PC-3 (cell line): Measurements from ENCODE around the gene AGAP1. TPM values are rescaled to one million over a fixed set of nuclear protein-coding genes. Genes with fewer than 3 reads are reported as not detected.

Experiments
- ATAC-seq: fragments of 200-7000 bp; cut with Tn5 transposase; 2 replicates; pipeline ENCODE4 v1.9.1; 2020; ENCODE audit warnings: mild to moderate bottlenecking, moderate library complexity
- BruUV-seq: library from RNA; stranded (reverse); fragments of 400-500 nt; replicated peaks from 2 replicates; lab custom pipeline; 2021; lab: Mats Ljungman, UMichigan
- CTCF ChIA-PET: fragments of 300-600 bp; sonication (Branson Sonifier 250); formaldehyde crosslinking; loops from one replicate; lab custom pipeline; 2022; ENCODE audit warnings: antibody characterized with exemption; lab: Charles Lee
- POLR2A ChIA-PET: fragments of 300-600 bp; sonication (Branson Sonifier 250); formaldehyde crosslinking; loops from one replicate; lab custom pipeline; 2022; ENCODE audit warnings: antibody characterized with exemption; ENCODE audit not compliant: unreplicated experiment; lab: Charles Lee
- DNase-seq: peaks from one replicate; pipeline ENCODE4 v3.0.0-alpha.2; 2015
- H2AFZ ChIP-seq: fragments of 300-600 bp; sonication (generic); 2 replicates; pipeline ENCODE4 v1.6.0; 2016; ENCODE audit warnings: antibody characterized with exemption, low read length
- H3F3A ChIP-seq: fragments of 300-600 bp; sonication (generic); one replicate; pipeline ENCODE4 v1.6.0; 2017; ENCODE audit warnings: antibody characterized with exemption, low read length, control low read depth, mild to moderate bottlenecking; ENCODE audit not compliant: unreplicated experiment
- H3K27ac ChIP-seq: fragments of 300-600 bp; sonication (generic); 2 replicates; pipeline ENCODE4 v1.5.1; 2016; ENCODE audit warnings: mild to moderate bottlenecking, low read length
- H3K27me3 ChIP-seq: fragments of 300-600 bp; sonication (generic); 2 replicates; pipeline ENCODE4 v1.6.1; 2016; ENCODE audit warnings: low read length, mixed read lengths
- H3K36me3 ChIP-seq: fragments of 300-600 bp; sonication (generic); 2 replicates; pipeline ENCODE4 v1.6.1; 2016; ENCODE audit warnings: low read depth, mixed run types, low read length, mixed read lengths
- H3K4me1 ChIP-seq: fragments of 300-600 bp; sonication (generic); 2 replicates; pipeline ENCODE4 v1.5.1; 2016; ENCODE audit warnings: low read length; ENCODE audit not compliant: insufficient read depth
- H3K4me2 ChIP-seq: fragments of 300-600 bp; sonication (generic); 2 replicates; pipeline ENCODE4 v1.6.0; 2016; ENCODE audit warnings: low read length
- H3K4me3 ChIP-seq: fragments of 300-600 bp; sonication (generic); 2 replicates; pipeline ENCODE4 v1.5.1; 2016; ENCODE audit warnings: mild to moderate bottlenecking, low read length, mixed read lengths
- H3K79me2 ChIP-seq: fragments of 300-600 bp; sonication (generic); 2 replicates; pipeline ENCODE4 v1.6.1; 2017; ENCODE audit warnings: low read length, mixed read lengths
- H3K9ac ChIP-seq: fragments of 300-600 bp; sonication (generic); 2 replicates; pipeline ENCODE4 v1.6.0; 2016; ENCODE audit warnings: mild to moderate bottlenecking, low read length
- H3K9me2 ChIP-seq: fragments of 300-600 bp; sonication (generic); replicated peaks from 2 replicates; pipeline ENCODE4 v1.6.1; 2016; ENCODE audit warnings: mixed run types, low read length, mixed read lengths
- H3K9me3 ChIP-seq: fragments of 300-600 bp; sonication (generic); 2 replicates; pipeline ENCODE4 v1.6.1; 2016; ENCODE audit warnings: low read length, mixed read lengths
- H4K20me1 ChIP-seq: fragments of 300-600 bp; sonication (generic); 2 replicates; pipeline ENCODE4 v1.6.1; 2016; ENCODE audit warnings: low read length, mixed read lengths
- CTCF ChIP-seq: fragments of 300-600 bp; sonication (generic); conservative IDR thresholded peaks from 2 replicates; pipeline ENCODE4 v1.5.1; 2017; ENCODE audit warnings: antibody characterized with exemption, low read depth, mild to moderate bottlenecking, low read length
- EZH2 ChIP-seq: fragments of 300-600 bp; sonication (generic); IDR thresholded peaks from one replicate; pipeline ENCODE4 v1.6.1; 2017; ENCODE audit warnings: antibody characterized with exemption, mild to moderate bottlenecking, low read length; ENCODE audit not compliant: unreplicated experiment
- EZH2phosphoT487 ChIP-seq: fragments of 300-600 bp; sonication (generic); IDR thresholded peaks from 2 replicates; pipeline ENCODE4 v1.6.1; 2018; ENCODE audit warnings: mild to moderate bottlenecking, antibody characterized with exemption, low read length, borderline replicate concordance
- intact Hi-C: fragments of 100-400 bp; cut with micrococcal nuclease; formaldehyde crosslinking; loops from 2 replicates; pipeline ENCODE4 v1.9.0; 2023
- total RNA-seq: library from RNA; depleted of rRNA; stranded (reverse); fragments of >200 nt; gene quantifications from 2 replicates; pipeline ENCODE4 v1.2.3, GENCODE V29; 2014

Gene AGAP1
- total RNA-seq, 1 experiment from 2014 or later, result 31.0 TPM

GRCh38 chr2:235549735-235550377 is 56.0 kb downstream of the AGAP1 start:
- H3K36me3 ChIP-seq, result no peaks in the 10 kb centered on the region
- peaks cover 97% of the 10 kb centered on the region for H3K79me2 ChIP-seq
- H3K9me3 ChIP-seq, result no peaks in the 10 kb centered on the region
- no peaks in the 10 kb centered on the region for H3K27me3 ChIP-seq
- ChIA-PET POLR2A (no interaction called here), CTCF (interaction anchor here (0.6 kb wide), 1 partner anchor 48 kb away, joined by 3 read pairs; no protein-coding TSS in a partner anchor)
- no peak overlapping the region for H3K9ac ChIP-seq
- H3K4me2 ChIP-seq, result no peak overlapping the region
- ATAC-seq (no peak), DNase-seq (no peak)
- H3K27ac ChIP-seq, result no peak overlapping the region
- H3F3A ChIP-seq, result no peaks in the 10 kb centered on the region
- intact Hi-C loops, result no loop called here
- H3K4me1 ChIP-seq, result peaks cover 16% of the 10 kb centered on the region
- BruUV-seq, result no TSS peak
- H3K9me2 ChIP-seq, result no peaks in the 10 kb centered on the region
- H2AFZ ChIP-seq, result no peak overlapping the region
- peaks cover 19% of the 10 kb centered on the region for H4K20me1 ChIP-seq
- H3K4me3 ChIP-seq, result no peak overlapping the region
- no peak for TF ChIP-seq EZH2
- TF ChIP-seq EZH2phosphoT487, result no peak
- no peak for TF ChIP-seq CTCF

- Histone ChIP-seq H4K20me1 (peaks cover 19% of the 10 kb centered on the region), H3K79me2 (peaks cover 97% of the 10 kb centered on the region), H3K9ac (no peak overlapping the region), H3K27me3 (no peaks in the 10 kb centered on the region), H3K9me3 (no peaks in the 10 kb centered on the region), H3K4me3 (no peak overlapping the region), H3F3A (no peaks in the 10 kb centered on the region), H3K27ac (no peak overlapping the region), H2AFZ (no peak overlapping the region), H3K9me2 (no peaks in the 10 kb centered on the region), H3K36me3 (no peaks in the 10 kb centered on the region), H3K4me2 (no peak overlapping the region), H3K4me1 (peaks cover 11% of the 10 kb centered on the region)
- DNase-seq (no peak), ATAC-seq (no peak)
- TF ChIP-seq EZH2phosphoT487 (no peak), EZH2 (no peak), CTCF (no peak)
- intact Hi-C loops, result no loop called here
- POLR2A ChIA-PET, result no interaction called here
- CTCF ChIA-PET, result interaction anchor here (0.6 kb wide), 1 partner anchor 49 kb away, joined by 3 read pairs; no protein-coding TSS in a partner anchor
- no TSS peak for BruUV-seq
Observed at GRCh38 chr2:235550378-235550760, 56.5 kb downstream of the AGAP1 start.

- ChIA-PET CTCF (no interaction called here), POLR2A (no interaction called here)
- Histone ChIP-seq H3K4me2 (no peak overlapping the region), H3K4me1 (peaks cover 8% of the 10 kb centered on the region; the same call in 1 of the 2 replicates), H3K4me3 (no peak overlapping the region), H3K27me3 (no peaks in the 10 kb centered on the region), H3K9me2 (no peaks in the 10 kb centered on the region), H3K79me2 (peaks cover 97% of the 10 kb centered on the region), H3K36me3 (no peaks in the 10 kb centered on the region), H4K20me1 (peaks cover 19% of the 10 kb centered on the region), H3K27ac (no peak overlapping the region), H3K9me3 (no peaks in the 10 kb centered on the region), H3K9ac (no peak overlapping the region), H3F3A (no peaks in the 10 kb centered on the region), H2AFZ (no peak overlapping the region)
- no peak for TF ChIP-seq CTCF
- no peak for ATAC-seq
- intact Hi-C loops, result no loop called here
- DNase-seq, result no peak
- no TSS peak for BruUV-seq
Observed at GRCh38 chr2:235550946-235551345, 57.1 kb downstream of the AGAP1 start.
